ENCODE data around the gene IGSF9B.

Gene IGSF9B

GRCh38 chr11:133955945-133956421 is 785 bp downstream of the IGSF9B start:
- DNase-seq (ENCODE audit: low read depth in 3 of 3) = no peak

- DNase-seq (ENCODE audit: low read depth in 3 of 3) = no peak
Measured at GRCh38 chr11:133955081-133955891, 1.5 kb downstream of the IGSF9B start.

- DNase-seq (ENCODE audit: low read depth in 3 of 3) = no peak
Measured at GRCh38 chr11:133953999-133954398, 2.8 kb downstream of the IGSF9B start.

- DNase-seq (ENCODE audit: low read depth in 3 of 3) = no peak
Measured at GRCh38 chr11:133953547-133953946, 3.2 kb downstream of the IGSF9B start.

GRCh38 chr11:133952199-133953190 is 4.3 kb downstream of the IGSF9B start:
- DNase-seq (ENCODE audit: low read depth in 3 of 3) = no peak

- no peak for DNase-seq (ENCODE audit: low read depth in 3 of 3)
Measured at GRCh38 chr11:133951327-133952198, 5.2 kb downstream of the IGSF9B start.

GRCh38 chr11:133950874-133951326 is 5.9 kb downstream of the IGSF9B start:
- DNase-seq (ENCODE audit: low read depth in 3 of 3) = no peak

GRCh38 chr11:133950421-133950820 is 6.3 kb downstream of the IGSF9B start:
- DNase-seq (ENCODE audit: low read depth in 3 of 3) = no peak

- no peak for DNase-seq (ENCODE audit: low read depth in 3 of 3)
Measured at GRCh38 chr11:133949129-133949528, 7.6 kb downstream of the IGSF9B start.

GRCh38 chr11:133948711-133949110 is 8.1 kb downstream of the IGSF9B start:
- DNase-seq (ENCODE audit: low read depth in 3 of 3) = no peak

GRCh38 chr11:133947321-133947756 is 9.4 kb downstream of the IGSF9B start:
- DNase-seq (ENCODE audit: low read depth in 3 of 3) = no peak

- DNase-seq (ENCODE audit: low read depth in 3 of 3) = no peak
Measured at GRCh38 chr11:133946541-133947318, 10.0 kb downstream of the IGSF9B start.

- no peak for DNase-seq (ENCODE audit: low read depth in 3 of 3)
Measured at GRCh38 chr11:133946051-133946450, 10.7 kb downstream of the IGSF9B start.

- DNase-seq (ENCODE audit: low read depth in 3 of 3) = peak; percentile 52 to 77 (median 77)
Measured at GRCh38 chr11:133945087-133945974, 11.4 kb downstream of the IGSF9B start.

- DNase-seq (ENCODE audit: low read depth in 3 of 3) = no peak
Measured at GRCh38 chr11:133943950-133944698, 12.6 kb downstream of the IGSF9B start.

GRCh38 chr11:133942577-133942976 is 14.2 kb downstream of the IGSF9B start:
- no peak for DNase-seq (ENCODE audit: low read depth in 3 of 3)

- no peak for DNase-seq (ENCODE audit: low read depth in 3 of 3)
Measured at GRCh38 chr11:133941546-133941945, 15.2 kb downstream of the IGSF9B start.

GRCh38 chr11:133940034-133940433 is 16.7 kb downstream of the IGSF9B start:
- DNase-seq (ENCODE audit: low read depth in 3 of 3) = no peak

- DNase-seq (ENCODE audit: low read depth in 3 of 3) = no peak
Measured at GRCh38 chr11:133939558-133939957, 17.2 kb downstream of the IGSF9B start.

All from stimulated activated CD4-positive, alpha-beta T cell treated with anti-CD3 and anti-CD28 coated beads, TNF-alpha, amount 100 ng/mL, for 4 hours (primary cell).